Adrenal gland (tissue), 19 donors: Measurements from ENCODE around the gene SOCS6. TPM values are rescaled to one million over a fixed set of nuclear protein-coding genes. Genes with fewer than 3 reads are reported as not detected.
A peak's percentile ranks its signal among the peaks of the same experiment; 100 is the strongest.

Experiments
- DNase-seq, 7 donors: peaks; one replicate each; pipeline ENCODE4 v3.0.0-alpha.2; 2019 to 2020
- H3K27ac ChIP-seq, 5 donors: fragments of 200-600 bp; sonication (generic) in 4 of 5; 1 replicate in 3 of 5; 2 replicates in 2 of 5; pipeline versions ENCODE4 v1.5.1 to v1.8.0; 2016 to 2020; ENCODE audit warnings: mild to moderate bottlenecking in 1 of 5
- H3K27me3 ChIP-seq: fragments of 200-600 bp; 2 replicates; pipeline ENCODE4 v1.8.0; 2021
- H3K36me3 ChIP-seq, 2 donors: fragments of 200-600 bp; replicated peaks in 1 of 2; 1 replicate in 1 of 2; 2 replicates in 1 of 2; pipeline versions ENCODE4 v1.5.1 to v1.8.0; 2018 to 2022
- H3K4me1 ChIP-seq, 2 donors: fragments of 200-600 bp; replicated peaks in 1 of 2; 1 replicate in 1 of 2; 2 replicates in 1 of 2; pipeline versions ENCODE4 v1.5.1 to v1.8.0; 2018 to 2021
- H3K4me3 ChIP-seq, 4 donors: fragments of 200-600 bp; sonication (generic) in 3 of 4; one replicate each; pipeline ENCODE4 v1.5.1; 2016 to 2018
- H3K9me3 ChIP-seq, 3 donors: fragments of 200-600 bp; sonication (generic) in 1 of 3; replicated peaks in 1 of 3; 1 replicate in 2 of 3; 2 replicates in 1 of 3; pipeline versions ENCODE4 v1.5.1 to v1.8.0; 2016 to 2021
- POLR2A ChIP-seq, 2 donors: fragments of 450-650 bp; IDR thresholded peaks; one replicate each; pipeline ENCODE4 v1.6.1; 2017; ENCODE audit warnings: antibody characterized with exemption in 2 of 2, mild to moderate bottlenecking in 2 of 2, moderate library complexity in 1 of 2
- WGBS, 4 donors: extraction: QIAGEN DNeasy Blood & Tissue Kit in 2 of 4; methylation state at CpG; one replicate each; pipeline versions ENCODE4 v1.1.5 to v1.1.7; 2013 to 2017; 5-methylcytosine and 5-hydroxymethylcytosine counted together
- intact Hi-C, 2 donors: fragments of 100-400 bp; cut with DNase I; formaldehyde crosslinking; loops; one replicate each; pipeline versions ENCODE4 v1.14.1 to v1.15.0; 2022 to 2023
- long read RNA-seq, 10 donors: library from polyadenylated mRNA in 3 of 10; unstranded in 2 of 10; stranded (forward) in 1 of 10; transcript quantifications; one replicate each; pipeline ENCODE4 v2.0.0 and lab custom pipeline, GENCODE V29; 2021 to 2026
- polyA plus RNA-seq, 3 donors: library from polyadenylated mRNA; stranded (reverse); fragments of 200-250 nt in 2 of 3; fragments of 350-450 nt in 1 of 3; fragmentation: Illumina TruSeq in 1 of 3; extraction: RNeasy Lipid Tissue Mini Kit (QIAGEN cat#74804) in 1 of 3; gene quantifications; one replicate each; pipeline ENCODE4 v1.2.3, GENCODE V29; 2013 to 2014
- total RNA-seq, 9 donors: library from RNA; depleted of rRNA in 4 of 9; stranded (reverse); fragments of >200 nt in 4 of 9; fragments of 120-200 nt in 1 of 9; fragmentation: NEBNext Ultra II Directional in 1 of 9; extraction: Animal tissue kit (Norgen Biotek cat#: 25700) in 1 of 9; gene quantifications; one replicate each; pipeline versions ENCODE4 v1.1.0 to v1.2.4, GENCODE V29; 2013 to 2023
- TF ChIP-seq, protein P1 (sequence below), 6 experiments: fragments of 450-650 bp in 4 of 6; fragments of 200-600 bp in 2 of 6; sonication (generic) in 1 of 6; IDR thresholded peaks; 1 replicate in 5 of 6; 2 replicates in 1 of 6; pipeline versions ENCODE4 v1.5.1 to v1.8.0; 2016 to 2021; ENCODE audit warnings: antibody characterized with exemption in 6 of 6, mild to moderate bottlenecking in 2 of 6, moderate library complexity in 1 of 6
- donor health status: healthy with polysubstance abuse.
- donor health status: Bipolar disorder and iron deficiency.
- donor health status: DM: yes; HTN: yes; CAD: no.
- donor health status: DM: no; HTN: no; CAD: no.
- donor health status: DM: no; HTN: no; CAD: no.
- donor health status: DM: yes; HTN: yes; CAD: no.

The SOCS6 gene, protein sequence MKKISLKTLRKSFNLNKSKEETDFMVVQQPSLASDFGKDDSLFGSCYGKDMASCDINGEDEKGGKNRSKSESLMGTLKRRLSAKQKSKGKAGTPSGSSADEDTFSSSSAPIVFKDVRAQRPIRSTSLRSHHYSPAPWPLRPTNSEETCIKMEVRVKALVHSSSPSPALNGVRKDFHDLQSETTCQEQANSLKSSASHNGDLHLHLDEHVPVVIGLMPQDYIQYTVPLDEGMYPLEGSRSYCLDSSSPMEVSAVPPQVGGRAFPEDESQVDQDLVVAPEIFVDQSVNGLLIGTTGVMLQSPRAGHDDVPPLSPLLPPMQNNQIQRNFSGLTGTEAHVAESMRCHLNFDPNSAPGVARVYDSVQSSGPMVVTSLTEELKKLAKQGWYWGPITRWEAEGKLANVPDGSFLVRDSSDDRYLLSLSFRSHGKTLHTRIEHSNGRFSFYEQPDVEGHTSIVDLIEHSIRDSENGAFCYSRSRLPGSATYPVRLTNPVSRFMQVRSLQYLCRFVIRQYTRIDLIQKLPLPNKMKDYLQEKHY
- total RNA-seq = 10 to 100 TPM; 14.2 to 25.5 (median 19.2) TPM
- 10 to 100 TPM in 1 of 3 donors, 1 to 10 TPM in 2; 4.3 to 16.1 (median 4.9) TPM for polyA plus RNA-seq
- long read RNA-seq, donor 1, full-length matches to known transcripts = 2 of 2 reads
- long read RNA-seq, donor 1, partial matches to known transcripts = 0 of 2 reads
- long read RNA-seq, donor 1, other reads (novel, unspliced or antisense) = 0 of 2 reads
- long read RNA-seq, donor 2, full-length matches to known transcripts = 1 of 1 reads
- long read RNA-seq, donor 2, partial matches to known transcripts = 0 of 1 reads
- long read RNA-seq, donor 2, other reads (novel, unspliced or antisense) = 0 of 1 reads
- long read RNA-seq, donor 3, full-length matches to known transcripts = 2 of 2 reads
- long read RNA-seq, donor 3, partial matches to known transcripts = 0 of 2 reads
- long read RNA-seq, donor 3, other reads (novel, unspliced or antisense) = 0 of 2 reads
- long read RNA-seq, donor 4, full-length matches to known transcripts = 1 of 1 reads
- long read RNA-seq, donor 4, partial matches to known transcripts = 0 of 1 reads
- long read RNA-seq, donor 4, other reads (novel, unspliced or antisense) = 0 of 1 reads
- long read RNA-seq, donor 5, full-length matches to known transcripts = 19 of 28 reads
- long read RNA-seq, donor 5, partial matches to known transcripts = 4 of 28 reads
- long read RNA-seq, donor 5, other reads (novel, unspliced or antisense) = 5 of 28 reads
- long read RNA-seq, donor 6, full-length matches to known transcripts = 5 of 5 reads
- long read RNA-seq, donor 6, partial matches to known transcripts = 0 of 5 reads
- long read RNA-seq, donor 6, other reads (novel, unspliced or antisense) = 0 of 5 reads
- long read RNA-seq, donor 7, full-length matches to known transcripts = 1 of 1 reads
- long read RNA-seq, donor 7, partial matches to known transcripts = 0 of 1 reads
- long read RNA-seq, donor 7, other reads (novel, unspliced or antisense) = 0 of 1 reads
- long read RNA-seq, donor 8, full-length matches to known transcripts = 3 of 3 reads
- long read RNA-seq, donor 8, partial matches to known transcripts = 0 of 3 reads
- long read RNA-seq, donor 8, other reads (novel, unspliced or antisense) = 0 of 3 reads
- long read RNA-seq, donor 9 = 0 reads
- long read RNA-seq, donor 10, full-length matches to known transcripts = 1 of 1 reads
- long read RNA-seq, donor 10, partial matches to known transcripts = 0 of 1 reads
- long read RNA-seq, donor 10, other reads (novel, unspliced or antisense) = 0 of 1 reads

DNA sequence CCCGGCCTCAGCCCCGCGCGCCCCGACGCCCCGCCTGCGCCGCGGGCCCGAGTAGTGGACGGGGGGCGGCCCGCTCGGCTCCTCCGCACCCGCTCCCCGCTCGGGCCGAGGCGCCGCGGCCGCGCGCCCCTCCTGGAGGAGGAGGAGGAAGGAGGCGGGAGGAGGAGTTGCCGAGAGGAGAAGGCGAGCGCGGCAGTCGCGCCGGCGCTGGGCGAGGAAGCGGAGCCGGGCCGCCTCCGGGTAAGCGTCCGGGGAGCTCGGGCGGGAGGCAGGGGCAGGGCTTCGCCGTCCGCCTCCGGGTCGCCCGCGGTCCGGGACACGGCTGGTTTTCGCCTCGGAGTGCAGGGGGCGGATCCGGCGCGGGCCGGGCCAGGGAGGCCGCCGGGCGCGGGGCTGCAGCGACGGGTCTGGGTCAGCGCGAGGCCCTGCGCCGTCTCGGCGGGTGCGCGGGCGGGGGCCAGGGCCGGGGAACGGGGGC is at the start of gene SOCS6:
Gene SOCS6 (plus strand): TSS at position 195 of the 478 bp plus-strand sequence. CDS start 35,624 bp downstream, outside the sequence.
- intact Hi-C loops = loop anchor here in 1 of 2 donors (10.0 kb wide), 1 partner anchor 84 kb away; the partner anchor contains the start of gene RTTN
- Histone ChIP-seq H3K27ac (peak within 1 kb of the TSS in 4 of 5 donors; percentile 84 to 95 (median 90)), H3K9me3 (no peaks in the 10 kb centered on the region), H3K4me1 (peaks cover 16 to 40% of the 10 kb centered on the region in 2 donors), H3K36me3 (no peaks in the 10 kb centered on the region), H3K4me3 (peak within 1 kb of the TSS; percentile 28 to 90 (median 72)), H3K27me3 (no peaks in the 10 kb centered on the region)
- TF ChIP-seq, protein P1, sequence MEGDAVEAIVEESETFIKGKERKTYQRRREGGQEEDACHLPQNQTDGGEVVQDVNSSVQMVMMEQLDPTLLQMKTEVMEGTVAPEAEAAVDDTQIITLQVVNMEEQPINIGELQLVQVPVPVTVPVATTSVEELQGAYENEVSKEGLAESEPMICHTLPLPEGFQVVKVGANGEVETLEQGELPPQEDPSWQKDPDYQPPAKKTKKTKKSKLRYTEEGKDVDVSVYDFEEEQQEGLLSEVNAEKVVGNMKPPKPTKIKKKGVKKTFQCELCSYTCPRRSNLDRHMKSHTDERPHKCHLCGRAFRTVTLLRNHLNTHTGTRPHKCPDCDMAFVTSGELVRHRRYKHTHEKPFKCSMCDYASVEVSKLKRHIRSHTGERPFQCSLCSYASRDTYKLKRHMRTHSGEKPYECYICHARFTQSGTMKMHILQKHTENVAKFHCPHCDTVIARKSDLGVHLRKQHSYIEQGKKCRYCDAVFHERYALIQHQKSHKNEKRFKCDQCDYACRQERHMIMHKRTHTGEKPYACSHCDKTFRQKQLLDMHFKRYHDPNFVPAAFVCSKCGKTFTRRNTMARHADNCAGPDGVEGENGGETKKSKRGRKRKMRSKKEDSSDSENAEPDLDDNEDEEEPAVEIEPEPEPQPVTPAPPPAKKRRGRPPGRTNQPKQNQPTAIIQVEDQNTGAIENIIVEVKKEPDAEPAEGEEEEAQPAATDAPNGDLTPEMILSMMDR (IDR thresholded peaks at IDR 0.05) = peak in 1 of 6 experiments; percentile 1
- TF ChIP-seq POLR2A (IDR thresholded peaks at IDR 0.05) = peak; percentile 62 to 64
- peak; percentile 58 to 71 (median 63) for DNase-seq
- WGBS, 4 donors = 0% methylated on average over 70 to 75 of the region's 77 CpGs; no CpG with 5 or more reads in 2 of the 4 donors

DNA sequence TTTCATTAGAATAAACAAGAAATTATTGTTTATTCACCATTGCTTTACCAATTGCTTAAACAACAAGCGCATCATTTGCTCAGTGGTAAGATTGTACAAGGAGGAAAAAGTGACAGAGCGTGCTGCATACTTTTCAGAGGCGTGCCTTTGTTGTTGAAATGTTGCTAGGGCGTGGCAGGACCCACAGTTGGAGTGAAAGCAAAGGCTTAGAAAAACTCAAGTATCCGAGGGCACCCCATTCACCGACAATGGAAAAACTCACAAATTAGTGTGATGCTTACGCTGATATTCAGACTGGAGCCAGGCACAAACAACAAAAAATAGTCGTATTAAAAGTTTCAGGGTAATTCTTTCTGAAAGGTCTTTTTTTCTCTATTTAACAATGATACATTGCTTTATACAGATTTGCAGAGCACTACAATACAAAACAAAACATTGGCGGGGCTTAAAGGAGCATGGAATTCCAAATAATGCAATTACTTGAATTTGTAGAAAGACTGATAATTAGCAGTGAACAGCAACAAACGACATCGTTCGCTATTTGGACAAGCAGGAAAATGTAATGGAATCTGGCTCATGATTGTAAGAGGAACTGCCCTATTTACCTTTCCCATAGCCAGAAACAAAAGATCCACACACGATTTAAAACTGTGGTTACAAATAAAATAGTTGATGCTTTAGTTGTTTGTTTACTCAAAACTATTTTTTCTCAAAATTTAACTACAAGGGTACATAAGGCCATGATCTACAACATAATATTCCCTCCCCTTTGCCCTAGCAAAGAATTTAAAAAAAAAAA is 45.5 kb upstream of the SOCS6 start:
- Histone ChIP-seq H3K36me3 (no peaks in the 10 kb centered on the region), H3K4me3 (no peak overlapping the region), H3K4me1 (no peaks in the 10 kb centered on the region), H3K27ac (peak overlapping the region in 1 of 5 donors; percentile 2), H3K9me3 (no peaks in the 10 kb centered on the region), H3K27me3 (no peaks in the 10 kb centered on the region)
- intact Hi-C loops = no loop called here
- 71 to 78% (median 72%) methylated on average over 13 of the region's 13 CpGs for WGBS, 4 donors
- TF ChIP-seq POLR2A (IDR thresholded peaks at IDR 0.05) = no peak
- TF ChIP-seq, protein P1 (IDR thresholded peaks at IDR 0.05) = no peak
- no peak for DNase-seq

DNA sequence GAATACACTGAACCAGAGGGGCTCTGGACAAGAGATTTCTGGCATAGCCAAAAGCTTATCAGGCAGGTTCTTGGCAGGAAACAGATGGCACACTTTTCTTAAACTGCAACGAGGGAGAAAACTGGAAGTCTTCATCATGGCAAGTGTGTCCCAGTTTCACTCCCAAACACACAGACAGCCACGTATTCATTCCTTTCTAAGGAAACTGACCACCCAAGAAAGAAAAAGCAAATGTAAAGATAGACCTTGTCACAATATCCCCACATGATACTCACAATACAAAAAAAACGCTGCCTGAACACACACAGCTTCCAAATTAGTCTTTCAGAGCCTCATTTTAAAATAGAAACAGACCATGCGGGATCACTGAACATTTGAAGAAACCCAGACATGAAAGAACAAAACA is 42.8 kb upstream of the SOCS6 start:
- no peaks in the 10 kb centered on the region for H3K36me3 ChIP-seq
- no peak overlapping the region for H3K4me3 ChIP-seq
- no peak for DNase-seq
- WGBS, 4 donors = 14 to 35% (median 27%) methylated on average over 4 of the region's 4 CpGs
- H3K4me1 ChIP-seq = no peaks in the 10 kb centered on the region
- no peak overlapping the region for H3K27ac ChIP-seq
- TF ChIP-seq POLR2A (IDR thresholded peaks at IDR 0.05) = no peak
- TF ChIP-seq, protein P1 (IDR thresholded peaks at IDR 0.05) = no peak
- H3K9me3 ChIP-seq = no peaks in the 10 kb centered on the region
- intact Hi-C loops = no loop called here
- no peaks in the 10 kb centered on the region for H3K27me3 ChIP-seq
